ENCODE measurements around the gene PCIF1.
A peak's percentile ranks its signal among the peaks of the same experiment; 100 is the strongest.
"Not testable (repeated sequence)": the region's sequence is repeated elsewhere in the genome, so short reads cannot be mapped to it uniquely, and the experiment has no call there.

The PCIF1 gene

DNA sequence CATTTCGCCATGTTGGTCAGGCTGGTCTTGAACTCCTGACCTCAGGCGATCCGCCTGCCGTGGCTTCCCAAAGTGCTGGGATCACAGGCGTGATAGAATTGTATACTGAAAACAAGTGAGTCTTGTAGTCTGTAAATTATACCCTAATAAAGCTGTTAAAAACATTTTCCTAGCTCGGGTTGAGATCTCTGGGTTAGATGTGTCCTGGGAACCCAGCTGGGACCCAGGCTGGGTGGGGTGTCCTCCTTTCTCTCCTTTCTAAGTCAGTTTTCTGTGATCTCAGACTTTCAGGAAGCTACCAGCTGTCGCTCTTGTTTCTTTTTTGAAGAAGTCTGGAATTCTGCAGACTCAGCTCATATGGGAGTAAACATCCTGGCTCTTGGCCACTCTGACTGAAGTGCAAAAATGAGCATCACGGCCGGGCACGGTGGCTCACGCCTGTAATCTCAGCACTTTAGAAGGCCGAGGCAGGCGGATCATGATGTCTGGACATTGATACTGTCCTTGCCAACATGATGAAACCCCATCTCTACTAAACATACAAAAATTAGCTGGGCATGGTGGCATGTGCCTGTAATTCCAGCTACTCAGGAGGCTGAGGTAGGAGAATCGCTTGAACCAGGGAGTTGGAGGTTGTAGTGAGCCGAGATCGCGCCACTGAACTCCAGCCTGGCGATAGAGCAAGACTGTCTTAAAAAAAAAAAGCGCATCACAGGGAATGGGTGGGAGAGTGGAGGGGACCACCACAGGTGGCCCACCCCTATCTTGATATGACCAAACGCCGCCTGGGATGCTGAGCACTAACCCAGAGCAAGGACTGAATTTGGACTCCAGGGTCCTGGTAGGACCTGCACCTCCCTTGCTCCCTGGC, 9.9 kb upstream of the PCIF1 start:
- no peak for DNase-seq

DNA sequence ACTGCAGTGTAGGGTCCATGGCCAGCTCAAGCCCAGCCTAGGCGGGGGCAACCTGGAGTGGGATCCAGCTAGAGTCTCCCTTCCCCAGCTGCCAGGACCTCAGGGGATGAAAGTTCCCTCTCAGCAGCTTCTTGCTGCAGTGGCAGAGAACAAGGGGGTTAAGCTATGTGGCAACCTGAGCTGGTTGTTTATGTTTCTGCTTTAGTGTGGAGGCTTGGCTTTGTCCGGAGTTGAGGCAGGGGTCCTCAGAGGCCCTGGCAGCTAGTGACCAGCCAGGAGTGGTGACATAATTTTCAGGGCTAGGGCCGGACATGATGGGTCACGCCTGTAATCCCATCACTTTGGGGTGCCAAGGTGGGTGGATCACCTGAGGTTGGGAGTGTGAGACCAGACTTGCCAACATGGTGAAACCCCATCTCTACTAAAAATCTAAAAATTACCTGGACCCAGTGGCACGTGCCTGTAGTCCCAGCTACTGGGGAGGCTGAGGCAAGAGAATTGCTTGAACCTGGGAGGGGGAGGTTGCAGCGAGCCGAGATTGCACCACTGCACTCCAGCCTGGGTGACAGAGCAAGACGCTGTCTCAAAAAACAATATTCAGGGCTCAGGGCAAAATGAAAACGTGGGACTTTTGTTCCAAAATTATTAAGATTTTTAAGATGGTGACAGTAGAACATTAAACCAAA, 8.5 kb upstream of the PCIF1 start:
- DNase-seq, result no peak

DNA sequence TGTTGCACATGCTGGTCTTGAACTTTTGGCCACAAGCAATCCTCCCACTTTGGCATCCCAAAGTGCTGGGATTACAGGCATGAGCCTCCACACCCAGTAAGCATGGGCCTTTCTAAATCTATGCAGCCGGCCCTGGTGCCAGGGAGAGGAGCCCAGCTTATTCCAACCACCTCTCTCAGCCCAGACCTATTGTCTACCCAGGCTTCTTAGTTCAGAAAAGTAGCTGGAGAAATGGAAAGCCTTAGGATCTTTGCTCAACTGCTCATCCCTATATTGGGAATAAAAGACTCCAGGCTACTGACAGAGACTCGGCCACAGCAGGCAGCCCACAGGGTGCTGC, 7.8 kb upstream of the PCIF1 start:
- no peak for DNase-seq

DNA sequence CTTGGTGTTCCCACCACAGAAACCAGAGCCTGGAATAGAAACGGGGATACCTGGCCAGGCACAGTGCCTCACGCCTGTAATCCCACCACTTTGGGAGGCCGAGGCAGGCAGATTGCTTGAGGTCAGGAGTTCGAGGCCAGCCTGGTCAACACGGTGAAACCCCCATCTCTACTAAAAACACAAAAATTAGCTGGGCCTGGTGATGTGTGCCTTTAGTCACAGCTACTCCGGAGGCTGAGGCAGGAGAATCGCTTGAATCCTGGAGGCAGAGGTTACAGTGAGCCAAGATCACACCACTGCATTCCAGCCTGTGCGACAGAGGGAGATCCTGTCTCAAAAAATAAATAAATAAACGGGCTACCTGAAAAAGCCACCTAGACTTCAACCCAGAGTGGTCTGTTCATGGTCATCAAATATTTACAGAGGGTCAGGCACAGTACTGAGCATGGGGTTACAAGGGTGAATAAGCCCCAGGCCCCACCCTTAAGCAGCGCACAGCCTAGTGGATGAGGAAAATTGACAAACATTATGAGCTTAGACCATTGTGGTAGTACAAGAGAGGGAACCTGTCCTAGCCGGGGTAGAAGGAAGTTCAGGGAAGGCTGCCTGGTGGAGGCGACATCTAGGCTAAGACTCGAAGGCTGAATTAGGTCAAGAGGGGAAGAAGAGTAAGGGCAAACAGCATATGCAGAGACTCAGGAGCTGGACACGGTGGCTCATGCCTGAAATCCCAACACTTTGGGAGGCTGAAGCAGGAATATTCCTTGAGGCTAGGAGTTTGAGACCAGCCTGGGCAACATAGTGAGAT, 7.2 kb upstream of the PCIF1 start:
- DNase-seq, result no peak

DNA sequence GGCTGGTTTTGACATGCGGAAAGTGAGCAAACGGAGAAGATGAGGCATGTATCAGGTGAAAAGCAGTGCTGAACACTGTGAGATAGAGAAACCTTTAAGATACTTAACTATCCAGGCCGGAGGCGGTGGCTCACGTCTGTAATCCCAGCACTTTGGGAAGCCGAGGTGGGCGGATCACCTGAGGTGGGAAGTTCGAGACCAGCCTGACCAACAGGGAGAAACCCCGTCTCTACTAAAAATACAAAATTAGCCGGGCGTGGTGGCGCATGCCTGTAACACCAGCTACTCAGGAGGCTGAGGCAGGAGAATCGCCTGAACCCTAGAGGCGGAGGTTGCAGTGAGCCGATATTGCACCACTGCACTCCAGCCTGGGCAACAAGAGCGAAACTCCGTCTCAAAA, 2.8 kb upstream of the PCIF1 start:
- DNase-seq, result not testable (repeated sequence)

DNA sequence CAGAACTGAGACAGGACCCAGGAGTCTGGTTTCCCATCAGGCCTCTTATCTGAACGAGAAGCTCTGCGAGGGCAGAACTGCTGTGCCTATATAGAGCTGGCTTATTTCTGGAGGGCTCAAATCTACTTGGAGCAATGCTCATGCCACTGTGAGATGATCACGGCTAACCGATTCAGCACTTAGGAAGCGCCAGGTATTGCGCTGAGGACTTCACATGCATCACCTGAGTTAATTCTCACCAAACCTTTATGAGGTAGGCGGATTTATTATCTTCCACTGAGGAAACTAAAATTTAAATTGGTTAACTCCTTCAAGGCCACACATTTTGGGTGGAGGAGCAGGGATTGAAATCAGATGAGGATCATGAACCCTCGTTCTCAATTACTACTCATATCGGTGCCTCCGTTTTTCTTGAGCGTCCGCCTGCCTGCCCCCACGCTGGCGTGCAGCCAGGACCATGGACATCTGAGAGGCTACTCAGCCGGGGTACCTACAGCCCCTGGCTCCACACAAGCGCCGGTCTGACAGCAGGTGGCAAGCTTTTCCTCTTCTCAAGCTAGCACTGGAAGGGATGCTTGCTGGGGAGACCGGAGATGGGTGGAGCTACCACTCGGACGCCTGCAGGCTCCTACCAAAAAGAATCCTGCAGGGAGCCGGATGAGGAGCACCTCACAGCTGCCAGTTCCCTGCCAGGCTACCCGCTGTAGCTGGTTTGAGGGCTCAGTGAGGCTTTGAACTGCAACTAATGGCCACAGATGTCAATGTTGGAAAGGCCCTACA, 1.0 kb upstream of the PCIF1 start:
- DNase-seq, result peak; percentile 75

DNA sequence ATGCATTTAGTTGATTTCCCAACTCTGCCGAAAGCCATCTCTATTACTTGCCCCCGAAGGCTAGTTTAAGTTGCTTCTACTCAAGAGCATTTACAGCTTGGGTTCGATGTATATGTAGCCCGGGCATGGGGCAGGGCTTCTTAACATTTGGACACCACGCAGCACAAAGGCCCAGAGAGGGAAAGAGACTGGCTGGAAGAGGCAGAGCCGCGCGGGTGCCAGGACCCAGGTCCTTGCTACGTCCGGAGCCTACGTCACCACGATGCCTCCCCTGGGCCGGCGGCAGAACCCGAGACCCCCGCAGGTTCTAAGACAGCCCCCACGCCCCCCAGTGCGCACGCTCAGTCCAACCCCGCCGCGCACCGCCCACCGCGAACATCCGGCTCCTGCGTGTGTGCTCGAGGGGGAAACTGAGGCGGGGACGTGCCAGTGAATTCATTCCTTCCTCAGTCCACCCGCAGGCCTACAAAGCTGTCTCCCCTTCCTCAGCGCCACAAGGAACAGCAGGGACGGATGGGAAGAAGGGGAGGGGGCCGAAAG, 367 bp upstream of the PCIF1 start:
- no peak for DNase-seq

DNA sequence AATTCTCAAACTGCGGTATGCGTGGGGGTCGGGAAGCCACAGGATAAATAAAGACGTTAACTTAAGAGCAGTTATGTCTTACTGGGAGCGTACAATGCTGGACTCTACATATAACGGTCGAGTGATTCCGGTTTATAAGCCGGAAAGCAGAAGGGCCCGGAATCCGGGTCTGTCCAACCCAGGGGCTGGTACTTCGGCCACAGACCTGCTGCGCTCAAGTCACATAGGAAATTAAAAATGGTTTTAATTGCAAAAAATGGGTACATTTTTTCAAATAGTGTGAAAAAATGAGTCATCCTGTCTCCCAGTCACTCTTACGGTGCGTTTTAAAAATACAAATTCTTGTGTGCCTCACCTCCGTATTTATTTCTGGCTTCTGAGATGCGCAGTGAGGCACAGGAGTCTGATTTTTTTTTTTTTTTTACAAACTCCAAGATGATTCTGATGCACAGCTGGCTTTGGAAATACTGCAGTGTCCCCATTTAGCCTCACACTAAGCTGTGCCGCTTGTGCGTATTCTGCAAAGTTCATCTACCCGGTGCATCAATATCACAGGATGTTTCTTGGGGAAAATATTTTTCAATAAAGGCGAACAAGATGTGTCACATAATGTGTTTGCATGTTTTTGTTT, 1.0 kb downstream of the PCIF1 start:
- DNase-seq, result no peak

DNA sequence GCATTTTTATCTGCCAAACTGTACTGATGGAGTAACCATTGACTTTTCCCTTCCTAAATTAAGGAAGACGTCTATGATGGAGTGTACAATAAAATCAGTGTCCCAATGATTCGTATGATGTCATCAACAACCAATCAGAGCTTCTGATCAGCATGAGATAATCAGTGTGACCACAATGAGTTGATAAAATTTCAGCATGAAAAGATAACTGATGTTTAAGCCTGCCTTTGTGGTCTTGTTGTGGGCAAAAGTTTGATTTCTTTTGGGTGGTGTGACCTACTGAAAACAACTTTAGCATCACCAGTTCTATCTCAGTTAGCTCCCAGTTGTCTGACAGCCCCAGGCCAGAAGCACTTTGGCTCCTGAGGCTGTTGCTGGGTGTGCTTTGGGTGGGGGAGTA, 3.3 kb downstream of the PCIF1 start:
- no peak for DNase-seq

DNA sequence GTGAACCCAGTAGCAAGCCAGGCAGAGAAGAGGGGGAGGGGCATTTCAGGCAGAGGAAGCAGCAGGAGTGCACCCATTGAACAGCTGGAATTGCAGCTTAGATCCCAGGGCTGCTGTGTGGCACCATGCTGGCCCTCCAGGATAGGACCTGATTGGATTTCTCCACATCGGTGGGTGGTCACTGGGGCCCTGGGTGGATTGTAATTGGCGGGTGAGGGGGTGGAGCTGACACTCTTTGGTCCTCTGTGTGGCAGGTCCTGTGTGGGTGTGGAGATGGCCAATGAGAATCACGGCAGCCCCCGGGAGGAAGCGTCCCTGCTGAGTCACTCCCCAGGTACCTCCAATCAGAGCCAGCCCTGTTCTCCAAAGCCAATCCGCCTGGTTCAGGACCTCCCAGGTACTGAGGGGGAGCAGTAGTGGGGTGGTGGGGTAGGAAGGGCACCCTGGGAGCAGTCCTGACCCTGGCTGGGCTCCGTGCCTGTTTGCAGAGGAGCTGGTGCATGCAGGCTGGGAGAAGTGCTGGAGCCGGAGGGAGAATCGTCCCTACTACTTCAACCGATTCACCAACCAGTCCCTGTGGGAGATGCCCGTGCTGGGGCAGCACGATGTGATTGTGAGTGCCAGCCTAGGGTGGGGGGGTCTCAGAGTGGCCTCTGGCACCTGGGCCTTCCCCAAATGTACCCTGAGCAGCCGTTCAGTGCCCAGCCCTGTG, 4.4 kb downstream of the PCIF1 start:
- DNase-seq, result no peak

DNA sequence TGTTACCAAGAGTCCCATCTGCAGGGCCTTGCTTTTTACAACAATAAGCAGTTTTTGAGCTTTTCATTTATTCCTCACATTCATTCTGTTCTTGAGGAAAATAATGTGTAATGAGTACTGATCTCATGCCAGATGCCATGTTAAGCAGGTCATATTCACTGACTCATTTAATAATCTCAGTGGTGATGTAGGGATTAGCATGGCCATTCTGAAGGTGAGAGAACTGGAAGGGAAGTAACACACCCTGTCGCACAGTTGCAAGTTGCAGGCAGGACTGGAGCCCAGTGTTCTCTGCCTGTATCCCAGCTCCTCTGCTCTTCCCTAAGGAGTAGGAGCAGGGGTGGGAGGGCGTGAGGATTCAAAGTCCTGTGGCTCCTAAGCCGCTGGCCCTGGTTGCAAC, 5.6 kb downstream of the PCIF1 start:
- no peak for DNase-seq

DNA sequence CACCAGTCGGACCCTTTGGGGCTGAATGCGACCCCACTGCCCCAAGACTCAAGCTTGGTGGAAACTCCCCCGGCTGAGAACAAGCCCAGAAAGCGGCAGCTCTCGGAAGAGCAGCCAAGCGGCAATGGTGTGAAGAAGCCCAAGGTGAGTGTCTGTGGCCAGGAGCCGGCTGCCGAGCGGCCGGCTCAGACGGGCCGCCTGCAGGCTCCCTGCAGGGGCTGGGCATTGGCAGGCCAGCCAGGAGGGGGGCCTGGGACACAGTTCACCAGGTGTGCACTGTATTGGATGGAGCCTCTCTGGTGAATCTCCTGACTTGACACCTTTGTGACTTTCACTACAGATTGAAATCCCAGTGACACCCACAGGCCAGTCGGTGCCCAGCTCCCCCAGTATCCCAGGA, 6.0 kb downstream of the PCIF1 start:
- DNase-seq, result no peak

DNA sequence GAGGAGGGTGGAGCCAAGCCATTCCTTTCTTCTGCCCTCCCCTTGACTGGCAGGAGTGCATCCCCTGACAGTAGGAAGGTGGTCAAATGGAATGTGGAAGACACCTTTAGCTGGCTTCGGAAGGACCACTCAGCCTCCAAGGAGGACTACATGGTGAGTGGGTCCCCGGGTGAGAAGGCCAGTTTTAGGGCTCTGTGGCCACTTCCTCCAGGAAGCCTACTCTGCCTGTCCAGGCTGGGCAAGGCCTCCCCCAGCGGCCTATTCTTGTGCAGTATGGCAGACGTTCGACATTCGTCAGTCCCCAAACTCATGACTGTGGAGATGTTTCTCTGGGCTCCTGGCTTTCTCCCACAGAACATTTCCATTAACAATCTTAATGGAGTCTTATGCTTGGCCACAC, 9.1 kb downstream of the PCIF1 start:
- DNase-seq, result no peak

DNA sequence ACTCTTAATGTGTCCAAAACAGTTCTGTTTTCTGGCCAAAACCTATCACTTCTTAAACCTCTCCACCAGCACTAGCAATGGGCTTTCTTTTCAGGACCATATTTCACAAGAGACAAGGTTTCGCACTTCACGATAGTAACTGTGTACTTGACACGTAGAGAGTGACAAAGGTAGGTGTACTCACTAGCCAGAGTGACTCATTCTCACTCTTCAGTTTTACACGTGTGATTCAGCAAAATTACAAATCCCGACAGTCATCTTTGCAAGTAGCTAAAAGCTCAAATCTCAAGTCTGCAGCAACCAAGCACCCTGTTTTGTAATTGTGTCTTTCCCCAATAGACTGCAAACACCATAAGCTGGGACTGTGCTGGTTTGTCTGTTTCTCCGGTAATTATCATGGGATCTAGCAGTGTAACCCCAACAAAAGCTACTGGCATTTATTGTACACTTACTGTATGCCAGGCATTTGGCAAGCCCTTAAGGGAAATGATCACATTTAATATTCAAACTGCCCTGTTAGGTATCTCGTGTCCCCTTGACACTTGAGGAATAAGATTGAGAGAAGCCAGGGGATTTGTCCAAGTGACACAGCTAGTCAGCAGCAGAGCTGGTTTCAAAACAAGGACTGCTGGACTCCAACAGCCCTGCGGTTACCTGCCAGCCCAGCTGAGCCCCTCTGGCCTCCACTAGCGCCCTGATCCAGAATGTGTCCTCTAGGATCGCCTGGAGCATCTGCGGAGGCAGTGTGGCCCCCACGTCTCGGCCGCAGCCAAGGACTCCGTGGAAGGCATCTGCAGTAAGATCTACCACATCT, 9.9 kb downstream of the PCIF1 start:
- DNase-seq, result no peak

DNA sequence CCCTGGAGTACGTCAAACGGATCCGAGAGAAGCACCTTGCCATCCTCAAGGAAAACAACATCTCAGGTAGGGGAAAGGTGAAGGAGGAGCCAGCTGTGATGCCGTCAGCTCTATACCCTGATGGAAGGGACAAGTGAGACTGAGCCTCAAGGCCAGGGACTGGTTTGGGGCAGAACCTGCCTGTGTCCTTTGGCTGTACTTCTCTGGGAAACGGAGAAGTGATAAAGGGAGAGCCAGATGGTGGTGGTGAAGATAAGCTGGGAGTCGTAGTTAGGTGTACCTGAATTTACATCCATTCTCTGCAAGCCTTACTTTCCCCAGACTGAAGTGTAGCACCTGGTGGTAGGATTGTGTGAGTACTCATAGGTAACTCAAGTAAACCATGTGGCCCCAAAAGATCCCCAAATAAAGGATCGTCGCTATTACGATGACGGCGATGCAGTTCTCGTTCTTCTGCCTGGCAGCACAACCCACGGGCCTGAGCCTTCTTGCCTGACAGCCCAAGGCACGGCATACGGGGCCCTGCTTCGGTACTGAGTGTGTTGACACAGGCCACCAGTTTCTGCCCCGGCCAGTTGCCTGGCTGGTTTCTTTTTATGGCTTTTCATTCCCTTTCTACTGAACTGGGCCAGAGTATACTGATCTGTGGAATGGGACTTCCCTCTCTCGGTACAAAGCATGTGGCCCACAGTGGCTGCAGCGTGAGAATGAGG, 10.6 kb downstream of the PCIF1 start:
- DNase-seq, result no peak

DNA sequence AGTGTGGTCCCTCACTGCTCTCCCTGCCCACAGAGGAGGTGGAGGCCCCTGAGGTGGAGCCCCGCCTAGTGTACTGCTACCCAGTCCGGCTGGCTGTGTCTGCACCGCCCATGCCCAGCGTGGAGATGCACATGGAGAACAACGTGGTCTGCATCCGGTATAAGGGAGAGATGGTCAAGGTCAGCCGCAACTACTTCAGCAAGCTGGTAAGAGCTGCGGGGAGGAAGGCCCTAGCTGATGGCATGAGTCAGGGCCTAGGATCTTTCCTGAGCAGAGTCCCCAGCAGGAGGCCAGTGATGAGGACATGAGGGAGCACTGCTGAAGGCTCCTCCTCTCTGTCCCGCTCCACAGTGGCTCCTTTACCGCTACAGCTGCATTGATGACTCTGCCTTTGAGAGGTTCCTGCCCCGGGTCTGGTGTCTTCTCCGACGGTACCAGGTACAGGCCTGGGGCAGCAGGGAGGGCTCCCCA, 11.2 kb downstream of the PCIF1 start:
- no peak for DNase-seq

DNA sequence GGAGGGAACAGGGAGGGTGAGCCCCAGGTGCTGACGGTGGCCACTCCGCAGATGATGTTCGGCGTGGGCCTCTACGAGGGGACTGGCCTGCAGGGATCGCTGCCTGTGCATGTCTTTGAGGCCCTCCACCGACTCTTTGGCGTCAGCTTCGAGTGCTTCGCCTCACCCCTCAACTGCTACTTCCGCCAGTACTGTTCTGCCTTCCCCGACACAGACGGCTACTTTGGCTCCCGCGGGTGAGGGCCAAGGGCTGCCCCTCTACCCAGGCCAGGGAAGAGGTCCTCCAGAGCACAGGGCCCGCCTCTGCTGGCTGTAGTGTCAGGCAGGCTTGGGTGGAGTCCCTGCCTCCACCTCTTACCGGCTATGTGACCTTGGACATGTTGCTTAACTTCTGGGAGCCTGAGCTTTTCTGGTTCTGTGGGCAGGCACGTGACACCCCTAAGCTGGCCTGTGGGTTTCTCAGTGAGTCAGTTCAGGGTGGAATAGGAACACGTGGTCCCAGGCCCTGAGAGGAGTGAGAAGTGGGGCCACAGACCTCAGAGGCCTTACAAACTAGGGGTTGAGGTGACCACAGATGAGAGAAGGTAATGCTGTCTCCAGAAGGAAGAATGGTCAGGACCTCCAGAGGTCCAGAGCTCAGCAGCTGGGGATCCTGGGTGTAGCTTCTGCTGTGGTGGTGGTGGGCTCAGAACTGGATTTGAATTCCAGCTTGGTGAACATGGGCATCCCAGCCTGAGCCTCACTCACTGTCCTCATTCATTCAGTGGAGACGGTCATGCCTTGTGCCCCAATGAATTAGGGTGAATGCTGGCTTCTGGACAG, 11.9 kb downstream of the PCIF1 start:
- no peak for DNase-seq

DNA sequence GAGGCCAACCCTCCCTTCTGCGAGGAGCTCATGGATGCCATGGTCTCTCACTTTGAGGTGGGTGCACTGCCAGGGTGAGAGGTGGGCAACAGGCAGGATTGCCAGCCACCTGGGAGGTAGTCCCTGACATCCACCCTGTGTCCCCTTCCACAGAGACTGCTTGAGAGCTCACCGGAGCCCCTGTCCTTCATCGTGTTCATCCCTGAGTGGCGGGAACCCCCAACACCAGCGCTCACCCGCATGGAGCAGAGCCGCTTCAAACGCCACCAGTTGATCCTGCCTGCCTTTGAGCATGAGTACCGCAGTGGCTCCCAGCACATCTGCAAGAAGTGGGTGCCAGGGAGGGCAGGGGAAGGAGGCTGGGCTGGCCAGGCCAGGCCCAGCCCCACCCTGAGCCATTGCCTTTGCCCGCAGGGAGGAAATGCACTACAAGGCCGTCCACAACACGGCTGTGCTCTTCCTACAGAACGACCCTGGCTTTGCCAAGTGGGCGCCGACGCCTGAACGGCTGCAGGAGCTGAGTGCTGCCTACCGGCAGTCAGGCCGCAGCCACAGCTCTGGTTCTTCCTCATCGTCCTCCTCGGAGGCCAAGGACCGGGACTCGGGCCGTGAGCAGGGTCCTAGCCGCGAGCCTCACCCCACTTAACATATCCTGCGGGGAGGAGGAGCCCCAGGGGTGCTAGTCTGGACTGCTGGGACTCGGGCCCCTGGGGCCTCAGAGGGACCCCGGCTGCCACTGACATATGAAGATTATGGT, 12.8 kb downstream of the PCIF1 start:
- DNase-seq, result no peak
